GM23338 (cell line): ENCODE results near the gene SOSTDC1.

Experiments used
- CREB1 ChIP-seq: fragments of 250-450 bp; sonication (Bioruptor Pico); IDR thresholded peaks from 2 replicates; pipeline ENCODE4 v1.5.0; 2020; ENCODE audit warnings: low read depth, mild to moderate bottlenecking, moderate library complexity
- CTCF ChIP-seq, 2 experiments: fragments of 200-600 bp in 1 of 2; sonication (generic) in 1 of 2; conservative IDR thresholded peaks; 2 replicates each; pipeline versions ENCODE4 v1.5.1 to v1.6.1; 2016 to 2017; ENCODE audit warnings: antibody characterized with exemption in 2 of 2, low read depth in 2 of 2, mild to moderate bottlenecking in 2 of 2, moderate library complexity in 1 of 2
- EZH2 ChIP-seq: fragments of 200-600 bp; sonication (generic); IDR thresholded peaks from one replicate; pipeline ENCODE4 v1.8.0; 2017; ENCODE audit warnings: antibody characterized with exemption, mild to moderate bottlenecking, low read depth; ENCODE audit not compliant: unreplicated experiment
- EZH2phosphoT487 ChIP-seq: fragments of 200-600 bp; sonication (generic); IDR thresholded peaks from one replicate; pipeline ENCODE4 v1.8.1; 2018; ENCODE audit warnings: antibody characterized with exemption; ENCODE audit not compliant: unreplicated experiment
- JUNB ChIP-seq: IDR thresholded peaks from one replicate; pipeline ENCODE4 v1.6.1; 2016; ENCODE audit warnings: antibody characterized with exemption; ENCODE audit not compliant: unreplicated experiment
- NANOG ChIP-seq: IDR thresholded peaks from 2 replicates; pipeline ENCODE4 v1.6.1; 2016; ENCODE audit warnings: antibody characterized with exemption, borderline replicate concordance
- POLR2AphosphoS5 ChIP-seq: IDR thresholded peaks from 2 replicates; pipeline ENCODE4 v1.6.1; 2016; ENCODE audit warnings: antibody characterized with exemption, low read depth
- REST ChIP-seq: IDR thresholded peaks from one replicate; pipeline ENCODE4 v1.6.1; 2018; ENCODE audit warnings: antibody characterized with exemption; ENCODE audit not compliant: unreplicated experiment
- STAT1 ChIP-seq: IDR thresholded peaks from one replicate; pipeline ENCODE4 v1.6.1; 2016; ENCODE audit warnings: antibody characterized with exemption; ENCODE audit not compliant: unreplicated experiment
- ZNF114 ChIP-seq: fragments of 250-450 bp; sonication (Bioruptor Pico); IDR thresholded peaks from 2 replicates; pipeline ENCODE4 v1.5.0; 2020; ENCODE audit warnings: mild to moderate bottlenecking, moderate library complexity
- TF ChIP-seq, protein P1 (sequence below): IDR thresholded peaks from 2 replicates; pipeline ENCODE4 v1.6.1; 2016; ENCODE audit warnings: antibody characterized with exemption

DNA sequence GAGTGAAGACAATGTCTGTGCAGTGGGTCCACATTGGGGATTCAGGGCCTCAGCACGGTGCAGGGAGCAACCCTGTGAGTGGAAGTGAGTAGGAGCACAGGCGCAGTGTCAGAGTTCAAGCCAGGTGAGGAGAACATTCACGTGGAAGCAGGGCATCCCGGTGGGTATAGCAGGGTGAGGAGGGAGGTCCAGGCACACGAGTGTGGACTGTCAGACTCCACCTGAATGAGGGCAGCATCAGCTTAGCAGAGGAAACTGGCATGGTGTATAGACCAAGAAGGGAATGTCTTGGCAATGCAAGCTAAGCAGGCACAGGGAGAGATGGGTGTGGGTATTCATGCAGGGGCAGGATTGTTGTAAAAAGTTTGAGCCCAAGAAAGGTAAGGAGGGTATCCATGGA lies 45.8 kb upstream of the SOSTDC1 start:
- TF ChIP-seq, protein P1, sequence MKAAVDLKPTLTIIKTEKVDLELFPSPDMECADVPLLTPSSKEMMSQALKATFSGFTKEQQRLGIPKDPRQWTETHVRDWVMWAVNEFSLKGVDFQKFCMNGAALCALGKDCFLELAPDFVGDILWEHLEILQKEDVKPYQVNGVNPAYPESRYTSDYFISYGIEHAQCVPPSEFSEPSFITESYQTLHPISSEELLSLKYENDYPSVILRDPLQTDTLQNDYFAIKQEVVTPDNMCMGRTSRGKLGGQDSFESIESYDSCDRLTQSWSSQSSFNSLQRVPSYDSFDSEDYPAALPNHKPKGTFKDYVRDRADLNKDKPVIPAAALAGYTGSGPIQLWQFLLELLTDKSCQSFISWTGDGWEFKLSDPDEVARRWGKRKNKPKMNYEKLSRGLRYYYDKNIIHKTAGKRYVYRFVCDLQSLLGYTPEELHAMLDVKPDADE = no peak
- TF ChIP-seq CTCF (conservative IDR thresholded peaks at IDR 0.05; ENCODE audit: low read depth in 2 of 2) = no peak
- no peak for TF ChIP-seq EZH2
- TF ChIP-seq CREB1 (CRISPR knock-in tag) = no peak
- no peak for TF ChIP-seq EZH2phosphoT487
- TF ChIP-seq POLR2AphosphoS5 = no peak
- no peak for TF ChIP-seq JUNB
- TF ChIP-seq REST = no peak
- no peak for TF ChIP-seq STAT1
- no peak for TF ChIP-seq NANOG
- no peak for TF ChIP-seq ZNF114
